ENCODE measurements around the gene TALDO1.

DNA sequence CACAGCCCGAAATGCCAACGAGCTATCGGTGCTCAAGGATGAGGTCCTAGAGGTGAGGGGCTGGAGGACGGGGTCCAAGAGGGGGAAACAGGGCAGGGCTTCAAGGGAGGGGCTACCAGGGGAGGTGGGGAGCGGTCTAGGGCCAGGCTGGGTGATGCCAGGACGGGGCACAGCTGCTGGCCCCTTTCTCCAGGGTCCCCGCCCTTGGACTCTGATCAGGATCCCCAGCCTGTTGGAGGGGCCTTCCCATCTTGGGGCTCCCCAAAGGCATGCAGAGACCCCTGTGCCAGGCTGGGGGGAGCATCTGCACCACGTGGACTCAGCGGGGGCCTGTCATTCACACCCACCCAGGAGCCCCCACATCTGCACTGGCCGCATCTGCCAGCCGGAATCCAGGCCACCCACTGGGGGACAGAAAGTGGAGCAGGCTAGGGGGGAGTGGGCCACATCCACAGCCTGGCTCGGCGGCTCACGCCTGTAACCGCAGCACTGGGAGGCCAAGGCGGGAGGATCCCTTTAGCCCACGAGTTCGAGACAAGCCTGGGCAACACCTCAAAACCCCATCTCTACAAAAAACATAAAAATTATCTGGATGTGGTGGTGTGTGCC is 22.4 kb upstream of the TALDO1 start:
- TF ChIP-seq GABPA (IDR thresholded peaks at IDR 0.05 in 1 of 2, conservative IDR thresholded peaks at IDR 0.05 in 1 of 2) (no peak), RXRA (IDR thresholded peaks at IDR 0.05) (no peak), YY1 (IDR thresholded peaks at IDR 0.05) (no peak), JUND (IDR thresholded peaks at IDR 0.05) (no peak)
- TF ChIP-seq, protein P1, sequence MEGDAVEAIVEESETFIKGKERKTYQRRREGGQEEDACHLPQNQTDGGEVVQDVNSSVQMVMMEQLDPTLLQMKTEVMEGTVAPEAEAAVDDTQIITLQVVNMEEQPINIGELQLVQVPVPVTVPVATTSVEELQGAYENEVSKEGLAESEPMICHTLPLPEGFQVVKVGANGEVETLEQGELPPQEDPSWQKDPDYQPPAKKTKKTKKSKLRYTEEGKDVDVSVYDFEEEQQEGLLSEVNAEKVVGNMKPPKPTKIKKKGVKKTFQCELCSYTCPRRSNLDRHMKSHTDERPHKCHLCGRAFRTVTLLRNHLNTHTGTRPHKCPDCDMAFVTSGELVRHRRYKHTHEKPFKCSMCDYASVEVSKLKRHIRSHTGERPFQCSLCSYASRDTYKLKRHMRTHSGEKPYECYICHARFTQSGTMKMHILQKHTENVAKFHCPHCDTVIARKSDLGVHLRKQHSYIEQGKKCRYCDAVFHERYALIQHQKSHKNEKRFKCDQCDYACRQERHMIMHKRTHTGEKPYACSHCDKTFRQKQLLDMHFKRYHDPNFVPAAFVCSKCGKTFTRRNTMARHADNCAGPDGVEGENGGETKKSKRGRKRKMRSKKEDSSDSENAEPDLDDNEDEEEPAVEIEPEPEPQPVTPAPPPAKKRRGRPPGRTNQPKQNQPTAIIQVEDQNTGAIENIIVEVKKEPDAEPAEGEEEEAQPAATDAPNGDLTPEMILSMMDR (IDR thresholded peaks at IDR 0.05; ENCODE audit: low read depth, low read length, missing input control): no peak
- TF ChIP-seq, protein P2, sequence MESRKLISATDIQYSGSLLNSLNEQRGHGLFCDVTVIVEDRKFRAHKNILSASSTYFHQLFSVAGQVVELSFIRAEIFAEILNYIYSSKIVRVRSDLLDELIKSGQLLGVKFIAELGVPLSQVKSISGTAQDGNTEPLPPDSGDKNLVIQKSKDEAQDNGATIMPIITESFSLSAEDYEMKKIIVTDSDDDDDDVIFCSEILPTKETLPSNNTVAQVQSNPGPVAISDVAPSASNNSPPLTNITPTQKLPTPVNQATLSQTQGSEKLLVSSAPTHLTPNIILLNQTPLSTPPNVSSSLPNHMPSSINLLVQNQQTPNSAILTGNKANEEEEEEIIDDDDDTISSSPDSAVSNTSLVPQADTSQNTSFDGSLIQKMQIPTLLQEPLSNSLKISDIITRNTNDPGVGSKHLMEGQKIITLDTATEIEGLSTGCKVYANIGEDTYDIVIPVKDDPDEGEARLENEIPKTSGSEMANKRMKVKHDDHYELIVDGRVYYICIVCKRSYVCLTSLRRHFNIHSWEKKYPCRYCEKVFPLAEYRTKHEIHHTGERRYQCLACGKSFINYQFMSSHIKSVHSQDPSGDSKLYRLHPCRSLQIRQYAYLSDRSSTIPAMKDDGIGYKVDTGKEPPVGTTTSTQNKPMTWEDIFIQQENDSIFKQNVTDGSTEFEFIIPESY (IDR thresholded peaks at IDR 0.05): no peak
